HCT116 (cell line): ENCODE data around the gene DBNL. TPM values are rescaled to one million over a fixed set of nuclear protein-coding genes. Genes with fewer than 3 reads are reported as not detected.

ENCODE experiments used
- ATAC-seq: fragments of 200-7000 bp; cut with Tn5 transposase; 2 replicates; pipeline ENCODE4 v1.9.1; 2020; ENCODE audit warnings: mild to moderate bottlenecking, moderate library complexity
- BruUV-seq: library from RNA; stranded (reverse); fragments of 400-500 nt; replicated peaks from 2 replicates; lab custom pipeline; 2021; lab: Mats Ljungman, UMichigan
- CTCF ChIA-PET: fragments of 300-600 bp; sonication (Branson Sonifier 250); formaldehyde crosslinking; loops from one replicate; lab custom pipeline; 2021; ENCODE audit warnings: antibody characterized with exemption; lab: Charles Lee
- POLR2A ChIA-PET: fragments of 300-600, 350-600 bp; sonication (Branson Sonifier 250); formaldehyde crosslinking; loops from one replicate; lab custom pipeline; 2021; ENCODE audit warnings: antibody characterized with exemption; lab: Charles Lee
- RAD21 ChIA-PET, 2 experiments: fragments of 300-600 bp; sonication (Branson Sonifier 250); formaldehyde crosslinking; loops; one replicate each; lab custom pipeline; 2023; ENCODE audit warnings: low total read pairs in 2 of 2; ENCODE audit not compliant: uncharacterized antibody in 2 of 2, unreplicated experiment in 2 of 2, low non-redundant PET in 1 of 2; lab: Charles Lee
- DNase-seq: peaks from one replicate; pipeline ENCODE4 v3.0.0-alpha.2; 2010; ENCODE audit warnings: low read depth, low spot score
- H2AFZ ChIP-seq: fragments of 200-600 bp; shearing (Covaris generic), sonication (generic); 2 replicates; pipeline ENCODE4 v1.6.1; 2017; ENCODE audit warnings: low read depth, mixed run types, mixed read lengths, antibody characterized with exemption, low read length; ENCODE audit not compliant: poor library complexity, severe bottlenecking
- H3K27ac ChIP-seq: 2 replicates; pipeline ENCODE4 v1.5.1; 2012; ENCODE audit warnings: low read depth, low read length
- H3K27me3 ChIP-seq: fragments of 200-600 bp; sonication (generic); 2 replicates; pipeline ENCODE4 v1.6.1; 2016; ENCODE audit warnings: mixed run types, low read length, mixed read lengths; ENCODE audit not compliant: insufficient read depth
- H3K36me3 ChIP-seq, 2 experiments: fragments of 200-500 bp in 1 of 2; fragments of 200-600 bp in 1 of 2; sonication (Bioruptor generic) in 1 of 2; sonication (generic) in 1 of 2; 2 replicates each; pipeline versions ENCODE4 v1.5.1 to v1.6.1; 2014 to 2016; ENCODE audit warnings: low read length in 2 of 2, inconsistent platforms in 1 of 2, mixed read lengths in 1 of 2, mixed run types in 1 of 2; ENCODE audit not compliant: insufficient read depth in 2 of 2, control insufficient read depth in 1 of 2
- H3K4me1 ChIP-seq, 2 experiments: fragments of 200-600 bp in 1 of 2; sonication (generic) in 1 of 2; 2 replicates each; pipeline versions ENCODE4 v1.5.1 to v1.6.1; 2012 to 2017; ENCODE audit warnings: low read length in 2 of 2, inconsistent platforms in 1 of 2, mild to moderate bottlenecking in 1 of 2, mixed read lengths in 1 of 2, mixed run types in 1 of 2, moderate library complexity in 1 of 2; ENCODE audit not compliant: insufficient read depth in 2 of 2, control insufficient read depth in 1 of 2
- H3K4me2 ChIP-seq: fragments of 200-600 bp; sonication (generic); 2 replicates; pipeline ENCODE4 v1.6.1; 2017; ENCODE audit warnings: mixed run types, low read length, mixed read lengths
- H3K4me3 ChIP-seq, 2 experiments: fragments of 200-600 bp in 1 of 2; sonication (generic) in 1 of 2; replicated peaks in 1 of 2; 2 replicates each; pipeline ENCODE4 v1.5.1; 2011 to 2016; ENCODE audit warnings: low read length in 2 of 2, control low read depth in 1 of 2, low read depth in 1 of 2, mild to moderate bottlenecking in 1 of 2, mixed read lengths in 1 of 2, mixed run types in 1 of 2
- H3K79me2 ChIP-seq: fragments of 200-600 bp; sonication (generic); 2 replicates; pipeline ENCODE4 v1.6.1; 2017; ENCODE audit warnings: mild to moderate bottlenecking, mixed run types, low read length, moderate library complexity, mixed read lengths; ENCODE audit not compliant: insufficient read depth
- H3K9ac ChIP-seq: fragments of 200-600 bp; sonication (generic); 2 replicates; pipeline ENCODE4 v1.6.1; 2016; ENCODE audit warnings: low read length, mixed read lengths
- H3K9me2 ChIP-seq: fragments of 200-600 bp; sonication (generic), shearing (Covaris generic); 2 replicates; pipeline ENCODE4 v1.6.1; 2017; ENCODE audit warnings: mixed run types, mild to moderate bottlenecking, moderate library complexity; ENCODE audit not compliant: insufficient read depth
- H3K9me3 ChIP-seq, 2 experiments: fragments of 200-500 bp in 1 of 2; fragments of 200-600 bp in 1 of 2; sonication (Bioruptor generic) in 1 of 2; sonication (generic) in 1 of 2; 2 replicates each; pipeline ENCODE4 v1.6.1; 2014 to 2017; ENCODE audit warnings: low read length in 2 of 2, mixed read lengths in 2 of 2, inconsistent platforms in 1 of 2, low read depth in 1 of 2, mild to moderate bottlenecking in 1 of 2, mixed run types in 1 of 2, moderate library complexity in 1 of 2; ENCODE audit not compliant: control insufficient read depth in 1 of 2, insufficient read depth in 1 of 2
- H4K20me1 ChIP-seq: fragments of 200-600 bp; sonication (generic), shearing (Covaris generic); 2 replicates; pipeline ENCODE4 v1.6.1; 2017; ENCODE audit warnings: mixed run types, mild to moderate bottlenecking, moderate library complexity; ENCODE audit not compliant: insufficient read depth
- ELF1 ChIP-seq: IDR thresholded peaks from 2 replicates; pipeline ENCODE4 v1.6.1; 2012; ENCODE audit warnings: low read depth, borderline replicate concordance
- EZH2phosphoT487 ChIP-seq: fragments of 200-600 bp; IDR thresholded peaks from 2 replicates; pipeline ENCODE4 v1.6.1; 2018; ENCODE audit warnings: antibody characterized with exemption, borderline replicate concordance
- YY1 ChIP-seq: IDR thresholded peaks from 2 replicates; pipeline ENCODE4 v1.6.1; 2011; ENCODE audit warnings: low read length, low read depth, moderate library complexity, mild to moderate bottlenecking; ENCODE audit not compliant: insufficient replicate concordance; ENCODE audit errors: extremely low read depth
- intact Hi-C: fragments of 100-400 bp; cut with micrococcal nuclease; formaldehyde crosslinking; loops from 2 replicates; pipeline ENCODE4 v1.10.0; 2022
- total RNA-seq: library from RNA; stranded (reverse); gene quantifications from one replicate; pipeline ENCODE4 v1.2.1, GENCODE V29; 2021; ENCODE audit not compliant: unreplicated experiment
- TF ChIP-seq, protein P1 (sequence below): IDR thresholded peaks from 2 replicates; pipeline ENCODE4 v1.6.1; 2012; ENCODE audit warnings: low read depth

The DBNL gene
- total RNA-seq, 1 experiment from 2014 or later, result 39.4 TPM

DNA sequence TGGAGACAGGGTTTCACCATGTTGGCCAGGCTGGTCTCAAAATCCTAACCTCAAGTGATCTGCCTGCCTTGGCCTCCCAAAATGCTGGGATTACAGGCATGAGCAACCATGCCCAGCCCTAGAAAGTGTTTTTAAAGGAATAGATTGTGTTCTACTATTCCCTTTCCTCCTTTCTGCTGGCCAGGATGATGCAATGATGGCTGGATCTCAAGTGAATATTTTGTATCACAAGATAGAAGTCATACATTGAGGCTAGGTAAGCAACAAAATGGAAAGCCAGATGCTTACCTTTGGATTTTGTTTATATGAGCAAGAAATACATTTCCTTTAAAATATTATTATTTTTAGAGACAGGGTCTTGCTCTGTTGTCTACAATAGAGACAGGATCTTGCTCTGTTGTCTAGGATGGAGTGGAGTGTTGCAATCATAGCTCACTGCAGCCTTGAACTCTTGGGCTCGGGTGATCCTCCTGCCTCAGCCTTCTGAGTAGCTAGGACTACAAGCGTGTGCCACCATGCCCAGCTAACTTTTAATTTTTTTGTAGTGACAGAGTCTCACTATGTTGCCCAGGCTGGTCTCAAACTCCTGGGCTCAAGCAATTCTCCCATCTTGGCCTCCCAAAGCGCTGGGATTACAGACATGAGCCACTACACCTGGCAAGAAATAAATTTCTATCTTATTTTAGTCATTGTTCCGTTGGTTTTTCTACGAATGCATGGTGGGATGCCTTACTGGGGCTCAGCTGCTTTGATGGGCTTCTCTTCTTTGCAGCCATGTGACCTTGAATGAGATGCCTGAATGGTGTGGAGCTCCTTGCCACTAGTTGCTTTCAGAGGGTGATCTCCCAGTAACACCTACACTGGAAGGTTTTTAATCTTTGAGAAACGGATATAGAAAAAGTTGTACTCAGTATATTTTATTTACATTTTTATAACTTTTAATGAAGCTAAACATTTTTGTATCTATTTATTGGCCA lies 53.9 kb downstream of the DBNL start:
- no peaks in the 10 kb centered on the region for H3K79me2 ChIP-seq
- H3K9ac ChIP-seq, result no peak overlapping the region
- no peaks in the 10 kb centered on the region for H3K27me3 ChIP-seq
- no peaks in the 10 kb centered on the region for H3K36me3 ChIP-seq
- no peak overlapping the region for H3K27ac ChIP-seq
- H3K4me1 ChIP-seq, result no peaks in the 10 kb centered on the region
- RAD21 ChIA-PET, result no interaction called here
- H2AFZ ChIP-seq, result no peak overlapping the region
- H3K4me2 ChIP-seq, result no peak overlapping the region
- no peaks in the 10 kb centered on the region for H3K9me3 ChIP-seq
- intact Hi-C loops, result no loop called here
- TF ChIP-seq ELF1 (no peak), EZH2phosphoT487 (no peak), YY1 (no peak)
- TF ChIP-seq, protein P1, sequence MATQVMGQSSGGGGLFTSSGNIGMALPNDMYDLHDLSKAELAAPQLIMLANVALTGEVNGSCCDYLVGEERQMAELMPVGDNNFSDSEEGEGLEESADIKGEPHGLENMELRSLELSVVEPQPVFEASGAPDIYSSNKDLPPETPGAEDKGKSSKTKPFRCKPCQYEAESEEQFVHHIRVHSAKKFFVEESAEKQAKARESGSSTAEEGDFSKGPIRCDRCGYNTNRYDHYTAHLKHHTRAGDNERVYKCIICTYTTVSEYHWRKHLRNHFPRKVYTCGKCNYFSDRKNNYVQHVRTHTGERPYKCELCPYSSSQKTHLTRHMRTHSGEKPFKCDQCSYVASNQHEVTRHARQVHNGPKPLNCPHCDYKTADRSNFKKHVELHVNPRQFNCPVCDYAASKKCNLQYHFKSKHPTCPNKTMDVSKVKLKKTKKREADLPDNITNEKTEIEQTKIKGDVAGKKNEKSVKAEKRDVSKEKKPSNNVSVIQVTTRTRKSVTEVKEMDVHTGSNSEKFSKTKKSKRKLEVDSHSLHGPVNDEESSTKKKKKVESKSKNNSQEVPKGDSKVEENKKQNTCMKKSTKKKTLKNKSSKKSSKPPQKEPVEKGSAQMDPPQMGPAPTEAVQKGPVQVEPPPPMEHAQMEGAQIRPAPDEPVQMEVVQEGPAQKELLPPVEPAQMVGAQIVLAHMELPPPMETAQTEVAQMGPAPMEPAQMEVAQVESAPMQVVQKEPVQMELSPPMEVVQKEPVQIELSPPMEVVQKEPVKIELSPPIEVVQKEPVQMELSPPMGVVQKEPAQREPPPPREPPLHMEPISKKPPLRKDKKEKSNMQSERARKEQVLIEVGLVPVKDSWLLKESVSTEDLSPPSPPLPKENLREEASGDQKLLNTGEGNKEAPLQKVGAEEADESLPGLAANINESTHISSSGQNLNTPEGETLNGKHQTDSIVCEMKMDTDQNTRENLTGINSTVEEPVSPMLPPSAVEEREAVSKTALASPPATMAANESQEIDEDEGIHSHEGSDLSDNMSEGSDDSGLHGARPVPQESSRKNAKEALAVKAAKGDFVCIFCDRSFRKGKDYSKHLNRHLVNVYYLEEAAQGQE, result no peak
- no peak overlapping the region for H3K4me3 ChIP-seq
- no peak for DNase-seq
- no TSS peak for BruUV-seq
- POLR2A ChIA-PET, result interaction anchor here (1.5 kb wide), 1 partner anchor 14 kb away, joined by 3 read pairs; no protein-coding TSS in a partner anchor
- no peak for ATAC-seq
- no peaks in the 10 kb centered on the region for H3K9me2 ChIP-seq
- CTCF ChIA-PET, result no interaction called here
- H4K20me1 ChIP-seq, result no peaks in the 10 kb centered on the region
